Heart left ventricle (tissue), 16 donors: ENCODE results near the gene RXRA. TPM values are rescaled to one million over a fixed set of nuclear protein-coding genes. Genes with fewer than 3 reads are reported as not detected.

Source experiments
- ATAC-seq, 4 donors: fragments of 200-7000 bp; cut with Tn5 transposase; one replicate each; pipeline ENCODE4 v1.9.1; 2020 to 2022; ENCODE audit warnings: moderate library complexity in 4 of 4, mild to moderate bottlenecking in 3 of 4, moderate number of reproducible peaks in 1 of 4
- DNase-seq, 5 donors: peaks; one replicate each; pipeline ENCODE4 v3.0.0-alpha.2; 2020
- H3K27ac ChIP-seq, 12 donors: fragments of 200-600 bp; sonication (generic) in 4 of 12; one replicate each; pipeline versions ENCODE4 v1.5.0 to v1.8.0; 2016 to 2022; ENCODE audit warnings: mild to moderate bottlenecking in 2 of 12
- H3K27me3 ChIP-seq, 9 donors: fragments of 200-600 bp; sonication (generic) in 2 of 9; one replicate each; pipeline versions ENCODE4 v1.5.1 to v1.8.0; 2016 to 2022; ENCODE audit warnings: mild to moderate bottlenecking in 3 of 9
- H3K36me3 ChIP-seq, 9 donors: fragments of 200-600 bp; sonication (generic) in 2 of 9; one replicate each; pipeline versions ENCODE4 v1.5.0 to v1.8.0; 2018 to 2022; ENCODE audit warnings: mild to moderate bottlenecking in 2 of 9
- H3K4me1 ChIP-seq, 12 donors: fragments of 200-600 bp; sonication (generic) in 4 of 12; one replicate each; pipeline versions ENCODE4 v1.5.0 to v1.8.0; 2016 to 2022; ENCODE audit warnings: mild to moderate bottlenecking in 3 of 12
- H3K4me3 ChIP-seq, 12 donors: fragments of 200-600 bp; sonication (generic) in 4 of 12; one replicate each; pipeline versions ENCODE4 v1.5.0 to v1.8.0; 2017 to 2022; ENCODE audit warnings: mild to moderate bottlenecking in 9 of 12, moderate library complexity in 4 of 12
- H3K9me3 ChIP-seq, 12 donors: fragments of 200-600 bp; sonication (generic) in 4 of 12; one replicate each; pipeline versions ENCODE4 v1.5.0 to v1.8.0; 2016 to 2022; ENCODE audit warnings: mild to moderate bottlenecking in 1 of 12
- POLR2A ChIP-seq, 2 donors: fragments of 450-650 bp; IDR thresholded peaks; one replicate each; pipeline ENCODE4 v1.6.1; 2017; ENCODE audit warnings: antibody characterized with exemption in 2 of 2, mild to moderate bottlenecking in 2 of 2, moderate library complexity in 2 of 2
- WGBS, 4 donors: extraction: QIAGEN DNeasy Blood & Tissue Kit in 2 of 4; methylation state at CpG; one replicate each; pipeline versions ENCODE4 v1.1.5 to v1.1.7; 2013 to 2018; 5-methylcytosine and 5-hydroxymethylcytosine counted together
- intact Hi-C, 10 donors: fragments of 100-400 bp; cut with DNase I; formaldehyde crosslinking; loops; one replicate each; pipeline versions ENCODE4 v1.11.1 to v1.14.2; 2022
- microRNA-seq, 4 donors: library from miRNA; unstranded; fragments of <30 nt; microRNA quantifications; one replicate each; pipeline versions ENCODE4 to v1.2.0, GENCODE V29; 2017 to 2020
- polyA plus RNA-seq, 2 donors: library from polyadenylated mRNA; stranded (reverse); fragments of 200-250 nt; gene quantifications; one replicate each; pipeline ENCODE4 v1.2.3, GENCODE V29; 2013
- total RNA-seq, 9 donors: library from RNA; depleted of rRNA in 2 of 9; stranded (reverse); fragments of >200 nt in 2 of 9; fragmentation: NEBNext Ultra II Directional in 3 of 9; extraction: Animal tissue kit (Norgen Biotek cat#: 25700) in 3 of 9; gene quantifications; one replicate each; pipeline versions ENCODE4 v1.1.0 to v1.2.4, GENCODE V29; 2016 to 2023
- TF ChIP-seq, protein P1 (sequence below), 12 donors: fragments of 200-600 bp; sonication (generic) in 4 of 12; IDR thresholded peaks; one replicate each; pipeline versions ENCODE4 v1.5.0 to v1.8.0; 2018 to 2022; ENCODE audit warnings: antibody characterized with exemption in 12 of 12, mild to moderate bottlenecking in 5 of 12
- donor health status: ischemic (EF 13 %, LVEDD 7.1; RV severe dilation, severe dysfunction).
- donor health status: healthy with polysubstance abuse.
- donor health status: DM: no; HTN: yes; CAD: no.
- donor health status: DM: no; HTN: no; CAD: no.
- donor health status: ischemic (EF 25% LVEDD 6.9; RV normal size, moderate dysfunction).
- donor health status: ischemic (EF 25% LVEDD 5.7; RV mildly dilated, moderate dysfunction).
- donor health status: healthy.
- donor health status: DM: yes; HTN: yes; CAD: no.
- donor health status: ischemic (EF 35%, LVEDD 5.7; RV mildly dilated, moderate dysfunction).
- donor health status: nonischemic (EF 11% LVEDD 7.7; RV severe dilation, severe dysfunction).
- donor health status: DM: yes; HTN: yes; CAD: no.
- donor health status: PGD.
- donor health status: ischemic (EF 29% LVEDD 5.4; RV normal size, mild dysfunction).
- donor health status: nonischemic (EF 23%, LVEDD 6.1; RV moderate dilation, normal function).

RXRA gene
- total and polyA plus RNA-seq, 11 donors: 45.5 to 87.9 (median 54.9) TPM

DNA sequence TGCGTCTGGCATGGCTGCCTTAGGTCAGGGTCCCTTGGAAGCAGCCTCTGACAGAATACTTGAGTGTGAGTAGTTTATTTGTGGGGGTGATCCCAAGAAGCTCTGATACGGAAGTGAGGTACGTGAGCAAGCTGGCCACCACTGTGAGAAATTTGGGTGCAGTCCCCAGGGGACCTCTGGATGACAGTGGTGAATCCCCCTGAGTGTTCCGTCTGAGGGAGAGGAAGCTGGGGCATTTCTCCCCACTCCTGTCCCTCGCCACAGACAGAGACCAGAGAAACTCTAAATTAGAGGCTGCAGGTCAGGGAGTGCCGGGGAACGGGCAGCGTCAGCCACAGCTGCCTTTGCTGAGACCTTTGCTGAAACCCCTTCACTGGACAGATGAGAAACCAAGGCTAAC, 159.4 kb downstream of the RXRA start:
- 95 to 99% (median 96%) methylated on average over 6 to 8 of the region's 8 CpGs for WGBS, 4 donors
- Histone ChIP-seq H3K4me1 (peaks cover 0 to 11% (median 0%) of the 10 kb centered on the region in 12 donors), H3K36me3 (no peaks in the 10 kb centered on the region), H3K4me3 (no peak overlapping the region), H3K9me3 (no peaks in the 10 kb centered on the region), H3K27ac (no peak overlapping the region), H3K27me3 (peaks cover 0 to 7% (median 0%) of the 10 kb centered on the region in 9 donors)
- TF ChIP-seq, protein P1, sequence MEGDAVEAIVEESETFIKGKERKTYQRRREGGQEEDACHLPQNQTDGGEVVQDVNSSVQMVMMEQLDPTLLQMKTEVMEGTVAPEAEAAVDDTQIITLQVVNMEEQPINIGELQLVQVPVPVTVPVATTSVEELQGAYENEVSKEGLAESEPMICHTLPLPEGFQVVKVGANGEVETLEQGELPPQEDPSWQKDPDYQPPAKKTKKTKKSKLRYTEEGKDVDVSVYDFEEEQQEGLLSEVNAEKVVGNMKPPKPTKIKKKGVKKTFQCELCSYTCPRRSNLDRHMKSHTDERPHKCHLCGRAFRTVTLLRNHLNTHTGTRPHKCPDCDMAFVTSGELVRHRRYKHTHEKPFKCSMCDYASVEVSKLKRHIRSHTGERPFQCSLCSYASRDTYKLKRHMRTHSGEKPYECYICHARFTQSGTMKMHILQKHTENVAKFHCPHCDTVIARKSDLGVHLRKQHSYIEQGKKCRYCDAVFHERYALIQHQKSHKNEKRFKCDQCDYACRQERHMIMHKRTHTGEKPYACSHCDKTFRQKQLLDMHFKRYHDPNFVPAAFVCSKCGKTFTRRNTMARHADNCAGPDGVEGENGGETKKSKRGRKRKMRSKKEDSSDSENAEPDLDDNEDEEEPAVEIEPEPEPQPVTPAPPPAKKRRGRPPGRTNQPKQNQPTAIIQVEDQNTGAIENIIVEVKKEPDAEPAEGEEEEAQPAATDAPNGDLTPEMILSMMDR (IDR thresholded peaks at IDR 0.05): no peak
- no peak for TF ChIP-seq POLR2A (IDR thresholded peaks at IDR 0.05)
- ATAC-seq (no peak), DNase-seq (peak in 1 of 5 donors; percentile 15)
- intact Hi-C loops: no loop called here

DNA sequence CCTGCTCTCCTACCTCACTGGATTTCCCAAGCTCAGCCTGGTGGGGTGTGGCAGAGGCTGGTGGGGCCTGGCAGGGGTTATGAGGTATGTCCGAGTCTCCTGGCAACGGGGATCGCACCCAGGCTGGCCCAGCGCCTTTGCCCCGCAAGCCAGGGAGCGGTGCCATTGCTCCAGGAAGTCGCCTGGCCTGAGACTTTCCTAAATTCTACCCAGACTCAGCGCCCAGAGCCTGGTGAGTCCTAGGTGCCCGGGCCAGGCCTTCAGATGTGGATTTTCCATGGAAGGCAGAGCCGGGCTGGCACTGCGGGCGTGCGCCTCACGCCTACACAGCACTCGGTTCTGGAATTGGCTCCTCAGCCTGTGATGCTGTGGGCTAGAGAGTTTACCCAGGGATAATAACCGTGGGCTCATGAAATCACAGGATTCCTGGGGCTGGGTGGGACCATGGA, 159.9 kb downstream of the RXRA start:
- ATAC-seq: no peak
- Histone ChIP-seq H3K27me3 (peaks cover 0 to 9% (median 0%) of the 10 kb centered on the region in 9 donors), H3K36me3 (no peaks in the 10 kb centered on the region), H3K9me3 (no peaks in the 10 kb centered on the region), H3K27ac (no peak overlapping the region), H3K4me3 (no peak overlapping the region), H3K4me1 (peaks cover 0 to 11% (median 0%) of the 10 kb centered on the region in 12 donors)
- intact Hi-C loops: no loop called here
- no peak for TF ChIP-seq POLR2A (IDR thresholded peaks at IDR 0.05)
- TF ChIP-seq, protein P1 (IDR thresholded peaks at IDR 0.05): no peak
- WGBS, 4 donors: 90 to 94% (median 91%) methylated on average over 3 to 16 of the region's 16 CpGs; no CpG with 5 or more reads in 1 of the 4 donors
- peak in 3 of 5 donors; percentile 11 to 21 (median 20) for DNase-seq

DNA sequence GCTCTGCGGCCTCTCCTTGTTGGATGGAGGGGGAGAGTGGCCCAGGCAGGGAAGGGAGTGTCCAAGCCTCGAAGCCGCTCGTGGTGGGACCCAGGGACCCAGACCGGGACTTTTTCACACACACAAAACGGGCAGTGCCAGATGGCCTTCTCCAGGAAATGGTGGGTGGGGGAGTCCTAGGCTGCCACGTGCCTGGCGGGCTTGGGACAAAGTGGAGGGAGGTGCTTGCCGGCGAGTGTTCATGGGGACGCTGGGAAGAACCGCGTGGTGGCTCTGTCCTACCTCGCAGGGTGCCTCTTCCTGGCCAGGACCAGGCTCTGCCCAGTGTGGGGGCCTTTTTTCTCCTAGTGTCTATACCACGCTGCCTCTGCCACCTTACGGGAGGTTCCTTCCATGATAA, 160.3 kb downstream of the RXRA start:
- 72 to 93% (median 79%) methylated on average over 14 to 16 of the region's 16 CpGs for WGBS, 4 donors
- intact Hi-C loops: no loop called here
- ATAC-seq (no peak), DNase-seq (peak in 2 of 5 donors; percentile 1 to 9)
- peaks cover 0 to 13% (median 0%) of the 10 kb centered on the region in 12 donors for H3K4me1 ChIP-seq
- no peak overlapping the region for H3K27ac ChIP-seq
- no peaks in the 10 kb centered on the region for H3K36me3 ChIP-seq
- no peak overlapping the region for H3K4me3 ChIP-seq
- H3K27me3 ChIP-seq: peaks cover 0 to 12% (median 0%) of the 10 kb centered on the region in 9 donors
- no peaks in the 10 kb centered on the region for H3K9me3 ChIP-seq
- TF ChIP-seq, protein P1 (IDR thresholded peaks at IDR 0.05): no peak
- no peak for TF ChIP-seq POLR2A (IDR thresholded peaks at IDR 0.05)

Small RNA genes within 50 kb of the gene (microRNA-seq; reads per million reads assigned to microRNA genes)
- gene MIR4669: 0 reads per million in 4 donors

Other genes starting within 250 kb of the RXRA start
- 10 to 100 TPM; 13.1 to 23.8 (median 17.2) TPM for gene WDR5, start 190.4 kb upstream of the RXRA start, total RNA-seq
- 10 to 100 TPM; 12.9 to 24.7 TPM for gene WDR5, start 190.4 kb upstream of the RXRA start, polyA plus RNA-seq
- 100 to 1,000 TPM in 1 of 9 donors, 10 to 100 TPM in 5, not detected in 3; 17.3 to 178 (median 80.1) TPM for gene RNU6ATAC, start 161.9 kb upstream of the RXRA start, total RNA-seq
- gene RNU6ATAC, start 161.9 kb upstream of the RXRA start, polyA plus RNA-seq: not detected